SW480 (cell line): ENCODE results near the gene ISCU.
"Not testable (repeated sequence)": the region's sequence is repeated elsewhere in the genome, so short reads cannot be mapped to it uniquely, and the experiment has no call there.

Source experiments
- DNase-seq: peaks from one replicate; pipeline ENCODE4 v3.0.0-alpha.2; 2016; ENCODE audit warnings: low spot score

ISCU gene

GRCh38 chr12:108570743-108571608 lies 8.6 kb downstream of the ISCU start:
- DNase-seq = peak; percentile 33

DNA sequence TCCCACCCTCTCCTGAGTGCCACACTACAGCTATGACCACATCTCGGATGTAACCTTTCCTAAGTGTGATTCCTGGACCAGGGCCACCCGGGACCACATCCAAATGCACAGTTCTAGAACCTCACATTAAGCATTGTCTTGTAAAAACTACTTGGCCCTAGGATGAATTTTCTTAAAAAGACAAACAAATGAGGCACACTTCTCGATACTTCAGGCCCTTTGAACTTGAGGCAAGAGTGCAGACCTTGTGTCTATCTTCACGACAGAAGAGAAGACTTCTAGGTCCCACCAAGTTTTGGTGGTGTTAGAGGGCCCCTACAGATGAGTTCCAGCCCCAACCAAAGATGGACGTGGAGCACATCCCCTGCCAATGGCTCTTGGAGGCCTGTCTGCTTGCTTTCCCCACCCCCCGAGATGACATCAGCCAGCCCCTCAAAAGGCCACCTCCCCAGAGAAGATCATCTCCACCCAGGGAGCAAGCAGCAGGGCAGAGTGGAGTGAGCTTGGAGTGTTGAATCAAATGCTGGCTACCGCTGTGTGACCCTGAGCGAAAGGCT lies 9.3 kb downstream of the ISCU start:
- DNase-seq = no peak

GRCh38 chr12:108572166-108572790 lies 9.9 kb downstream of the ISCU start:
- no peak for DNase-seq

DNA sequence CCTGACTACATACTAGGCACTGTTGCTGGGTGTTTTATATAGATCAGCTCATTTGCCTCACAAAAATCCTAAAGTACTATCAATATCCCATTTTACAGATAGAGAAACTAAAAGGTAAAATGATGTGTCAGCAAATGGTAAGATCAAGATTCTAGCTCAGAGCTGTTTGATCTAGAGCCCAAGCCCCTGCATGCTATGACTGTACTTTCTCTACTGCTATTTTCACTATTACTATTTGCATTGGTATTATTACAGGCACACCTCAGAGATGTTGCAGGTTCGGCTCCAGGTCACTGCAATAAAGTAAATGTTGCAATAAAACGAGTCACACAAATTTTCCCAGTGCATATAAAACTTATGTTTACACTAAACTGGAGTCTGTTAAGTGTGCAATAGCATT lies 10.9 kb downstream of the ISCU start:
- no peak for DNase-seq

DNA sequence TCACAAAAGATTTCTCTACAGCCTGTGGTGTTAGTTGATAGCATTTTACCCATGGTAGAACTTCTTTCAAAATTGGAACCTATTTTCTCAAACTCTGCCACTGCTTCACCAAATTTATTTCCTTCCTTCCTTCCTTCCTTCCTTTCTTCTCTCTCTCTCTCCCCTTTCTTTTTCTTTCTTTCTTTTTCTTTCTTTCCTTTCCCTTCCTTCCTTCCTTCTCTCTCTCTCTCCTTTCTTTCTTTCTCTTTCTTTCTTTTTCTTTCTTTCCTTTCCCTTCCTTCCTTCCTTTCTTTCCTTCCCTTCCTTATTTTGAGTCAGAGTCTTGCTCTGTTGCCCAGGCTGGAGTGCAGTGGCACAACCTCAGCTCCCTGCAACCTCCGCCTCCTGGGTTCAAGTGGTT lies 11.9 kb downstream of the ISCU start:
- not testable (repeated sequence) for DNase-seq

GRCh38 chr12:108575199-108575912 lies 13.0 kb downstream of the ISCU start:
- no peak for DNase-seq

DNA sequence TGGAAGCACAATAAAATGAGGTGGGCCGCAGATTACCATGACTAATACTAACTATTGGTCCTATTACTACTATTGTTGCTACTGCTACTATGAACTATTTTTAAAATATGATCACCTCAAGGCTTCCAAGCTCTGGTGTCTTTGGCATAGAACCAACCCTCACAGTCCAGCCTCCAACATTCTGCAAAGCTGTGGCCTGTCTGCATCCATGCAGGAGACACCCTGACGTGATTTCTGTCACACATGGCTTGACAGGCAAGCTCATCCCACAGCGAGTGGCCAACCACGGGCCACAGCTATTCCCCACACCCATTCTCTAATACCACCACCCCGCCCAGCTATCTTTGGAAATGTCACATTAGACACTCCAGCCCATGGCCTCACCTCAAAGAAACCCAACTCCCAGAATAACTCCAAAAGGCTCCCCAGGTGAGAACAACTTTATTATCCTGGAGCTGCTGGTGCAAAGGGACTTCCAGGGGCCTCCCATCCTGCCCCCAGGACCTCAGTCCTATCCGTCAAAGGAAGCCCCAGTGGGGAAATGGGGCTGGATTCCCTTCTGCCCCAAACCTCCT lies 14.4 kb downstream of the ISCU start:
- DNase-seq = no peak

DNA sequence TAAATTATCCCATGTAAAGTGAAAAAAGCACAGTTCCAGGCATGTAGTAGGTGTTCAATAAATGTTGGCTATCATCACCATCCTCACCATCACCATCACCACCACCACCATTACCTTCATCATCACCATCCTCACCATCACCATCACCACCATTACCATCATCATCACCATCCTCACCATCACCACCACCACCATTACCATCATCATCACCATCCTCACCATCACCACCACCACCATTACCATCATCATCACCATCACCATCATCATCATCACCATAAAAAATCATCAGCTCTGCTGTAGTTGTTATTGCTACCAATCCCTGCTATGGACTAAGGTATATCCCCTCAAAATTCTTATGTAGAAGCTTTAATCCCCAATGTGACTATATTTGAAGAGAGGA lies 15.1 kb downstream of the ISCU start:
- no peak for DNase-seq

GRCh38 chr12:108578264-108578663 lies 15.9 kb downstream of the ISCU start:
- DNase-seq = no peak

- no peak for DNase-seq
These were observed 16.4 kb downstream of the ISCU start for GRCh38 chr12:108578813-108579212.

DNA sequence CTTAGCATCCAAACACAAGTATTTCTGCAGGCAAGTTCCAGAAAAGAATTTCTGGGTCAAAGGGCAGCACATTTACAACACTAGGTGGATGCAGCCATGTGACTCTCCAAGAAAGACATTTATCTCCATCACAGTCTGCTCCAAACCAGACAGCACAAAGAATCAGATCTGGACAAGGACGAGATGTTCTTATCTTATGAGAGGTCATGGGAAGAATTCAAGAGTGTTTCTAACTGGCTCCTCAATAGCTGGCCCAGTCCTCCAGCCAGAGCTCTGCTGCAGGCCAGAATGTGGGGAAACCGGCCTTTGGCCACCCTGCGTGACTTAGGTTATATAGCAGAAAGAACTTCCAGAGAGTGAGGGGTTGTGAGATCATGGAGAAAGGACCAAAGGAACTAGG lies 18.1 kb downstream of the ISCU start:
- no peak for DNase-seq

- DNase-seq = no peak
These were observed 19.2 kb downstream of the ISCU start for GRCh38 chr12:108581311-108582227.

DNA sequence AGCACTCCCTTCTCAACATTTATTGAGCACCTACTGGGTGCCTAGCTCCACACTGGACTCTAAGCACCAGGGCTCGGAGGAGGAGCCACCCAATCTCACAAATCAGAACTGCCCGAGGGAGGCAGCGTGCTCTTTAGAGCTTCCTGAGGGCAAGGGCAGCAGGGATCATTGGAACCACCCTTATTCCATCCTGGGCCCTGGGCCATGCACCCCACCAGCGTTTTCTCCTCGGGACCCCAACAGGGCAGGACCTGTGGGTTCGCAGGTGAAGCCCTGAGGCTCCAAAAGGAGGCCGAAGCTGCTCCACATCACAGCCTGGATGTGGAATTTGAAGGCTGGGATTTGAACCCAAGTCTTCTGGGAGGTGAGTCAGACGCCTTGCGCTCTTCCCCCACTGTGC lies 20.1 kb downstream of the ISCU start:
- DNase-seq = no peak

GRCh38 chr12:108582978-108583770 lies 20.8 kb downstream of the ISCU start:
- DNase-seq = no peak

DNA sequence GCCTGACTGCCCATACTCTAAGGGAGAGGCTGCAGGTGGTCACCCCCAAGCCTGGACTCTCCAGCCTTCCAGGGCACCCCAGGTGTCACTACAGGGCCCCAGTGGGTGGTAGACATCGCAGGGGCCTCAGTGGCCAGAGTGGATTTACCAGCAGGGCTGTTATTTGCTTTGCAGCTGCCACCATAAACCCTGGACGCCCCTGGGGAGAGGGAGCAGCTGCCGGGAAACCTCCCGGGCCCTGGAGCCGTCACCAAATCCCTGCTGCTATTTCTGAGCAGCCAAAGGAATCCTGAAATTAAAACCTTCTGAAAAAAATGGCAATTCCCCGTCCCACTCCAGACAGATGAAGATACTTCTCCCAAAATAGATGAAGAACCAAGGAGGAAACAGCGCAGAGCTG lies 21.6 kb downstream of the ISCU start:
- no peak for DNase-seq

GRCh38 chr12:108584456-108585065 lies 22.2 kb downstream of the ISCU start:
- DNase-seq = no peak

GRCh38 chr12:108585864-108586263 lies 23.5 kb downstream of the ISCU start:
- DNase-seq = no peak

GRCh38 chr12:108586306-108586705 lies 23.9 kb downstream of the ISCU start:
- no peak for DNase-seq

DNA sequence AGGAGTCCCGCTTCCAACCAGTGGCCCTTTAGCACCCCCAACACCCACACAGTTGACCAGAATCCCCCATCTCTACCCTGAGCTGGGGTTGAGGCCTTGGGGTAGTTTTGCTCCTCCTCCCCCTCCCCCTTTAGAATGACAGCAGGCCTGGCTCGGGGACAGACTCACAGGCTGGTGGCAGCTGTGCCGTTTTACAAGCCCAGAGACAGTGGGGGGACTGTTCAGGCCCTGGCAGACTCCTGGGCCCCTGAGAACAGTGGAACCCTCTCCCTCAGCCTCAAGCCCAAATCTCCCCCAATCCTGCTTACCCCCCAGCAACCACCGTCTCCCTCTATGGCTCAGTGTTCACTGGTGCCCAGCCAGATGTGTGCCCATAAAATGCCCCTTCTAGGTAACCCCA lies 25.4 kb downstream of the ISCU start:
- no peak for DNase-seq
